Subcutaneous abdominal adipose tissue (tissue), 5 donors: ENCODE results near the gene INTS1.

Experiments used
- H3K27ac ChIP-seq: one replicate; pipeline ENCODE4 v1.7.0; 2013; ENCODE audit warnings: low read depth, mild to moderate bottlenecking, inconsistent platforms, low read length, moderate library complexity
- H3K27me3 ChIP-seq, 5 donors: one replicate each; pipeline ENCODE4 v1.7.0; 2013; ENCODE audit warnings: low read length in 5 of 5, inconsistent platforms in 1 of 5; ENCODE audit not compliant: control insufficient read depth in 5 of 5, insufficient read depth in 4 of 5
- H3K36me3 ChIP-seq, 5 donors: one replicate each; pipeline ENCODE4 v1.7.0; 2013; ENCODE audit warnings: low read length in 5 of 5; ENCODE audit not compliant: control insufficient read depth in 5 of 5, insufficient read depth in 5 of 5
- H3K4me1 ChIP-seq, 5 donors: one replicate each; pipeline ENCODE4 v1.7.0; 2013; ENCODE audit warnings: low read length in 5 of 5, mild to moderate bottlenecking in 3 of 5, moderate library complexity in 1 of 5; ENCODE audit not compliant: control insufficient read depth in 5 of 5, insufficient read depth in 5 of 5
- H3K4me3 ChIP-seq, 5 donors: one replicate each; pipeline ENCODE4 v1.7.0; 2013; ENCODE audit warnings: low read length in 5 of 5, low read depth in 1 of 5
- H3K9ac ChIP-seq, 5 donors: one replicate each; pipeline ENCODE4 v1.7.0; 2013; ENCODE audit warnings: low read length in 5 of 5, mild to moderate bottlenecking in 4 of 5, moderate library complexity in 3 of 5
- H3K9me3 ChIP-seq, 5 donors: one replicate each; pipeline ENCODE4 v1.7.0; 2013; ENCODE audit warnings: low read length in 5 of 5; ENCODE audit not compliant: control insufficient read depth in 5 of 5
- donor health status: healthy.
- donor health status: healthy.
- donor health status: healthy.
- donor health status: healthy.
- donor health status: healthy.

INTS1 gene

GRCh38 chr7:1542329-1542728 lies 38.1 kb upstream of the INTS1 start:
- no peak overlapping the region for H3K27ac ChIP-seq
- H3K36me3 ChIP-seq = peaks cover 0 to 48% (median 35%) of the 10 kb centered on the region in 5 donors
- H3K4me3 ChIP-seq = no peak overlapping the region
- H3K4me1 ChIP-seq = peaks cover 0 to 37% (median 29%) of the 10 kb centered on the region in 5 donors
- no peaks in the 10 kb centered on the region for H3K9me3 ChIP-seq
- no peak overlapping the region for H3K9ac ChIP-seq
- peaks cover 0 to 3% (median 0%) of the 10 kb centered on the region in 5 donors for H3K27me3 ChIP-seq

GRCh38 chr7:1541431-1542162 lies 37.4 kb upstream of the INTS1 start:
- no peaks in the 10 kb centered on the region for H3K9me3 ChIP-seq
- no peak overlapping the region for H3K27ac ChIP-seq
- H3K4me1 ChIP-seq = peaks cover 0 to 43% (median 35%) of the 10 kb centered on the region in 5 donors
- H3K27me3 ChIP-seq = no peaks in the 10 kb centered on the region
- H3K4me3 ChIP-seq = no peak overlapping the region
- no peak overlapping the region for H3K9ac ChIP-seq
- H3K36me3 ChIP-seq = peaks cover 0 to 48% (median 35%) of the 10 kb centered on the region in 5 donors

GRCh38 chr7:1540776-1541271 lies 36.6 kb upstream of the INTS1 start:
- H3K9me3 ChIP-seq = no peaks in the 10 kb centered on the region
- peaks cover 0 to 49% (median 35%) of the 10 kb centered on the region in 5 donors for H3K36me3 ChIP-seq
- no peak overlapping the region for H3K4me3 ChIP-seq
- H3K27me3 ChIP-seq = no peaks in the 10 kb centered on the region
- H3K27ac ChIP-seq = no peak overlapping the region
- H3K4me1 ChIP-seq = peaks cover 3 to 45% (median 37%) of the 10 kb centered on the region in 5 donors
- no peak overlapping the region for H3K9ac ChIP-seq

- Histone ChIP-seq H3K27ac (no peak overlapping the region), H3K4me1 (peaks cover 3 to 48% (median 38%) of the 10 kb centered on the region in 5 donors), H3K4me3 (no peak overlapping the region), H3K9ac (no peak overlapping the region), H3K9me3 (no peaks in the 10 kb centered on the region), H3K27me3 (no peaks in the 10 kb centered on the region), H3K36me3 (peaks cover 0 to 54% (median 35%) of the 10 kb centered on the region in 5 donors)
Measured at GRCh38 chr7:1539882-1540775, 35.9 kb upstream of the INTS1 start.

GRCh38 chr7:1539181-1539881 lies 35.1 kb upstream of the INTS1 start:
- Histone ChIP-seq H3K9ac (no peak overlapping the region), H3K4me3 (no peak overlapping the region), H3K27me3 (no peaks in the 10 kb centered on the region), H3K9me3 (no peaks in the 10 kb centered on the region), H3K4me1 (peaks cover 3 to 50% (median 40%) of the 10 kb centered on the region in 5 donors), H3K36me3 (peaks cover 0 to 54% (median 33%) of the 10 kb centered on the region in 5 donors), H3K27ac (no peak overlapping the region)

- H3K27ac ChIP-seq = no peak overlapping the region
- peaks cover 3 to 53% (median 44%) of the 10 kb centered on the region in 5 donors for H3K4me1 ChIP-seq
- H3K4me3 ChIP-seq = peak overlapping the region in 1 of 5 donors; percentile 68
- H3K27me3 ChIP-seq = no peaks in the 10 kb centered on the region
- H3K36me3 ChIP-seq = peaks cover 0 to 48% (median 33%) of the 10 kb centered on the region in 5 donors
- no peak overlapping the region for H3K9ac ChIP-seq
- no peaks in the 10 kb centered on the region for H3K9me3 ChIP-seq
Measured at GRCh38 chr7:1538544-1539180, 34.5 kb upstream of the INTS1 start.

GRCh38 chr7:1537535-1538412 lies 33.6 kb upstream of the INTS1 start:
- peaks cover 6 to 62% (median 52%) of the 10 kb centered on the region in 5 donors for H3K4me1 ChIP-seq
- H3K27me3 ChIP-seq = no peaks in the 10 kb centered on the region
- peak overlapping the region in 4 of 5 donors; percentile 62 to 73 (median 70) for H3K4me3 ChIP-seq
- peak overlapping the region; percentile 86 for H3K27ac ChIP-seq
- peak overlapping the region; percentile 67 to 81 (median 68) for H3K9ac ChIP-seq
- H3K36me3 ChIP-seq = peaks cover 0 to 43% (median 33%) of the 10 kb centered on the region in 5 donors
- H3K9me3 ChIP-seq = no peaks in the 10 kb centered on the region

- Histone ChIP-seq H3K4me3 (peak overlapping the region in 4 of 5 donors; percentile 62 to 73 (median 70)), H3K9ac (peak overlapping the region; percentile 67 to 81 (median 68)), H3K27ac (peak overlapping the region; percentile 86), H3K27me3 (no peaks in the 10 kb centered on the region), H3K4me1 (peaks cover 6 to 70% (median 58%) of the 10 kb centered on the region in 5 donors), H3K36me3 (peaks cover 0 to 39% (median 28%) of the 10 kb centered on the region in 5 donors), H3K9me3 (no peaks in the 10 kb centered on the region)
Measured at GRCh38 chr7:1536743-1537534, 32.8 kb upstream of the INTS1 start.
